ENCODE results near the gene ABCB1. TPM values are rescaled to one million over a fixed set of nuclear protein-coding genes. Genes with fewer than 3 reads are reported as not detected.

The ABCB1 gene
- total and polyA plus RNA-seq, 2 of the 8 experiments (the other 6 are each of a cell fraction or from before 2014, with no cell fraction given): 0.51 to 1.2 TPM

GRCh38 chr7:87545760-87546159, 54.9 kb downstream of the ABCB1 start (continued):
- TF ChIP-seq USF2 (IDR thresholded peaks at IDR 0.05; ENCODE audit: low read length) (no peak), SRF (IDR thresholded peaks at IDR 0.05; ENCODE audit: low read depth, low read length) (no peak), CBX5 (IDR thresholded peaks at IDR 0.05; ENCODE audit: low read depth, low read length) (no peak), EGR1 (IDR thresholded peaks at IDR 0.05; ENCODE audit: borderline replicate concordance, low read depth, low read length) (no peak), HDAC2 (IDR thresholded peaks at IDR 0.05; ENCODE audit: borderline replicate concordance in 1 of 2, low read depth in 2 of 2, low read length in 2 of 2) (no peak), E2F6 (IDR thresholded peaks at IDR 0.05) (no peak)
